Psoas muscle (tissue), 8 donors: ENCODE results near the gene CENPV. TPM values are rescaled to one million over a fixed set of nuclear protein-coding genes. Genes with fewer than 3 reads are reported as not detected.
A peak's percentile ranks its signal among the peaks of the same experiment; 100 is the strongest.

Source experiments
- ATAC-seq, 4 donors: fragments of 200-7000 bp; cut with Tn5 transposase; one replicate each; pipeline ENCODE4 v1.9.1; 2020; ENCODE audit warnings: moderate library complexity in 3 of 4, mild to moderate bottlenecking in 2 of 4
- DNase-seq, 2 donors: peaks; one replicate each; pipeline ENCODE4 v3.0.0-alpha.2; 2020
- H3K27ac ChIP-seq: fragments of 200-600 bp; one replicate; pipeline ENCODE4 v1.8.0; 2022
- H3K27me3 ChIP-seq, 3 donors: fragments of 200-600 bp in 1 of 3; one replicate each; pipeline versions ENCODE4 v1.6.1 to v1.8.0; 2013 to 2022; ENCODE audit warnings: low read length in 2 of 3, mild to moderate bottlenecking in 2 of 3, moderate library complexity in 1 of 3; ENCODE audit not compliant: insufficient read depth in 3 of 3
- H3K36me3 ChIP-seq, 2 donors: fragments of 200-600 bp in 1 of 2; one replicate each; pipeline versions ENCODE4 v1.6.1 to v1.8.0; 2013 to 2022; ENCODE audit warnings: low read depth in 1 of 2, mild to moderate bottlenecking in 1 of 2, moderate library complexity in 1 of 2; ENCODE audit not compliant: insufficient read depth in 1 of 2
- H3K4me1 ChIP-seq: fragments of 200-600 bp; one replicate; pipeline ENCODE4 v1.8.0; 2022
- H3K4me3 ChIP-seq: fragments of 200-600 bp; one replicate; pipeline ENCODE4 v1.8.0; 2022; ENCODE audit warnings: mild to moderate bottlenecking
- H3K9me3 ChIP-seq: fragments of 200-600 bp; one replicate; pipeline ENCODE4 v1.8.0; 2022
- CTCF ChIP-seq: fragments of 200-600 bp; IDR thresholded peaks from one replicate; pipeline ENCODE4 v1.8.0; 2022; ENCODE audit warnings: antibody characterized with exemption
- WGBS, 3 donors: extraction: QIAGEN DNeasy Blood & Tissue Kit; methylation state at CpG; one replicate each; pipeline versions ENCODE4 v1.1.6 to v1.1.7; 2013; 5-methylcytosine and 5-hydroxymethylcytosine counted together
- intact Hi-C, 2 donors: fragments of 100-400 bp; cut with DNase I; formaldehyde crosslinking; loops; one replicate each; pipeline versions ENCODE4 v1.11.0 to v1.14.2; 2022
- polyA plus RNA-seq, 3 donors: library from polyadenylated mRNA; stranded (reverse); fragments of 200-250 nt; gene quantifications; one replicate each; pipeline ENCODE4 v1.2.3, GENCODE V29; 2013
- total RNA-seq, 4 donors: library from RNA; stranded (reverse); fragmentation: NEBNext Ultra II Directional in 2 of 4; extraction: Animal tissue kit (Norgen Biotek cat#: 25700) in 2 of 4; gene quantifications; one replicate each; pipeline versions ENCODE4 v1.2.1 to v1.2.4, GENCODE V29; 2021 to 2023
- donor health status: healthy with polysubstance abuse.
- donor health status: DM: no; HTN: no; CAD: no; lungs with moderate emphysema.
- donor health status: Bipolar disorder and iron deficiency.
- donor health status: healthy.
- donor health status: DM: yes; HTN: yes; CAD: no.
- donor health status: DM: no; HTN: no; CAD: no.
- donor health status: DM: no; HTN: no; CAD: no.
- donor health status: DM: yes; HTN: yes; CAD: no.

CENPV gene
- total and polyA plus RNA-seq, 7 donors = 29.6 to 68.3 (median 36.5) TPM

- Histone ChIP-seq H3K27ac (no peak overlapping the region), H3K4me1 (peaks cover 5% of the 10 kb centered on the region), H3K9me3 (no peaks in the 10 kb centered on the region), H3K27me3 (no peaks in the 10 kb centered on the region), H3K4me3 (no peak overlapping the region), H3K36me3 (peaks cover 0 to 25% of the 10 kb centered on the region in 2 donors)
- intact Hi-C loops = no loop called here
- DNase-seq = no peak
- ATAC-seq = no peak
- no peak for TF ChIP-seq CTCF
- WGBS, 3 donors = 88 to 94% (median 91%) methylated on average over 1 of the region's 1 CpG
Observed at GRCh38 chr17:16339959-16340358, 13.3 kb downstream of the CENPV start.

GRCh38 chr17:16339402-16339801 lies 13.9 kb downstream of the CENPV start:
- no peak for DNase-seq
- WGBS, 3 donors = 97 to 100% (median 100%) methylated on average over 1 of the region's 1 CpG
- H3K27ac ChIP-seq = no peak overlapping the region
- intact Hi-C loops = no loop called here
- peaks cover 5% of the 10 kb centered on the region for H3K4me1 ChIP-seq
- no peak for TF ChIP-seq CTCF
- no peak overlapping the region for H3K4me3 ChIP-seq
- no peak for ATAC-seq
- no peaks in the 10 kb centered on the region for H3K27me3 ChIP-seq
- H3K36me3 ChIP-seq = peaks cover 0 to 22% of the 10 kb centered on the region in 2 donors
- no peaks in the 10 kb centered on the region for H3K9me3 ChIP-seq

GRCh38 chr17:16338391-16338790 lies 14.9 kb downstream of the CENPV start:
- intact Hi-C loops = no loop called here
- DNase-seq = no peak
- Histone ChIP-seq H3K27me3 (no peaks in the 10 kb centered on the region), H3K4me1 (peaks cover 3% of the 10 kb centered on the region), H3K9me3 (no peaks in the 10 kb centered on the region), H3K27ac (no peak overlapping the region), H3K4me3 (no peak overlapping the region), H3K36me3 (peaks cover 0 to 14% of the 10 kb centered on the region in 2 donors)
- ATAC-seq = no peak
- WGBS, 3 donors = 91 to 95% (median 94%) methylated on average over 3 of the region's 3 CpGs
- no peak for TF ChIP-seq CTCF

- 40 to 41% (median 40%) methylated on average over 11 of the region's 11 CpGs for WGBS, 3 donors
- H3K27me3 ChIP-seq = no peaks in the 10 kb centered on the region
- no peak overlapping the region for H3K27ac ChIP-seq
- no peak for ATAC-seq
- DNase-seq = peak in 1 of 2 donors; percentile 22
- intact Hi-C loops = loop anchor here in 1 of 2 donors (2.0 kb wide), 1 partner anchor 41 kb away; no protein-coding TSS in a partner anchor
- TF ChIP-seq CTCF = no peak
- no peak overlapping the region for H3K4me3 ChIP-seq
- peaks cover 0 to 18% of the 10 kb centered on the region in 2 donors for H3K36me3 ChIP-seq
- H3K4me1 ChIP-seq = no peaks in the 10 kb centered on the region
- H3K9me3 ChIP-seq = no peaks in the 10 kb centered on the region
Observed at GRCh38 chr17:16329519-16330271, 23.6 kb downstream of the CENPV start.
